Measurements from ENCODE around the gene DUS4L. TPM values are rescaled to one million over a fixed set of nuclear protein-coding genes. Genes with fewer than 3 reads are reported as not detected.

DUS4L gene
- total and polyA plus RNA-seq, 2 donors (not counting 3 experiments of a cell fraction or from before 2014, with no cell fraction given): 2.5 to 9.6 TPM

GRCh38 chr7:107597953-107598352 lies 34.2 kb downstream of the DUS4L start:
- TF ChIP-seq JUN (IDR thresholded peaks at IDR 0.05; ENCODE audit: borderline replicate concordance, insufficient read depth, insufficient read length, low read depth) (no peak), CTCF (IDR thresholded peaks at IDR 0.05; ENCODE audit: extremely low read depth in 1 of 2, insufficient read depth in 1 of 2, low read depth in 1 of 2, low read length in 2 of 2) (no peak), POLR2A (IDR thresholded peaks at IDR 0.05; ENCODE audit: low read depth, low read length) (no peak), EZH2 (IDR thresholded peaks at IDR 0.05; ENCODE audit: borderline replicate concordance, low read depth, low read length, severe bottlenecking) (no peak), FOS (IDR thresholded peaks at IDR 0.05; ENCODE audit: borderline replicate concordance, insufficient read depth, low read length) (no peak), POLR2AphosphoS5 (IDR thresholded peaks at IDR 0.05; ENCODE audit: insufficient read depth, low read depth, low read length) (no peak), GATA2 (IDR thresholded peaks at IDR 0.05; ENCODE audit: insufficient read depth, insufficient read length, low read depth, low read length) (no peak), MYC (IDR thresholded peaks at IDR 0.05; ENCODE audit: low read depth, low read length) (no peak)
- TF ChIP-seq, protein P1, sequence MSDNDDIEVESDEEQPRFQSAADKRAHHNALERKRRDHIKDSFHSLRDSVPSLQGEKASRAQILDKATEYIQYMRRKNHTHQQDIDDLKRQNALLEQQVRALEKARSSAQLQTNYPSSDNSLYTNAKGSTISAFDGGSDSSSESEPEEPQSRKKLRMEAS (IDR thresholded peaks at IDR 0.05; ENCODE audit: insufficient read depth, insufficient read length): no peak
- dilution Hi-C loops (cut with MboI; ENCODE audit: extremely low pct_ligation_motif_present, low sequenced_read_pairs): no loop called here
- ChIA-PET CTCF (interaction anchor here (1.4 kb wide), 1 partner anchor 63 kb away, joined by 5 read pairs; the partner anchor contains the start of gene SLC26A4), POLR2A (no interaction called here)
- H3K27ac ChIP-seq (ENCODE audit: insufficient read depth, low read depth, low read length): peak overlapping the region; percentile 97
- DNase-seq (ENCODE audit: low read depth, low spot score) (no peak), FAIRE-seq (no peak)
- H3K27me3 ChIP-seq (ENCODE audit: control insufficient read depth in 2 of 2, insufficient read depth in 2 of 2, low read length in 2 of 2): no peaks in the 10 kb centered on the region
- no peak overlapping the region for H2AFZ ChIP-seq (ENCODE audit: low read depth, low read length)
- no TSS peak for BruUV-seq (replicated peaks)
- intact Hi-C loops (cut with micrococcal nuclease): loop anchor here (2.0 to 10.0 kb wide), 3 partner anchors 95 to 1061 kb away; no protein-coding TSS in a partner anchor
- H3K4me1 ChIP-seq (ENCODE audit: control insufficient read depth, extremely low read depth, insufficient read depth, low read length): peaks cover 50% of the 10 kb centered on the region
- H3K79me2 ChIP-seq (ENCODE audit: control insufficient read depth, insufficient read depth, low read length): peaks cover 2% of the 10 kb centered on the region
- no peaks in the 10 kb centered on the region for H4K20me1 ChIP-seq (replicated peaks; ENCODE audit: control insufficient read depth, extremely low read depth, insufficient read depth, low read length)
- H3K4me3 ChIP-seq (replicated peaks in 1 of 3; ENCODE audit: insufficient read depth in 1 of 3, low read depth in 1 of 3, low read length in 3 of 3): no peak overlapping the region
- H3K4me2 ChIP-seq (ENCODE audit: insufficient read depth, low read length): no peak overlapping the region
- peaks cover 3 to 13% of the 10 kb centered on the region in 2 experiments for H3K36me3 ChIP-seq (ENCODE audit: control insufficient read depth in 2 of 2, extremely low read depth in 1 of 2, insufficient read depth in 2 of 2, low read length in 2 of 2)
- H3K9ac ChIP-seq (replicated peaks; ENCODE audit: extremely low read depth, insufficient read depth, low read length): no peak overlapping the region
- no peaks in the 10 kb centered on the region for H3K9me3 ChIP-seq (replicated peaks; ENCODE audit: control insufficient read depth, insufficient read depth, low read length)
- H3K9me1 ChIP-seq (replicated peaks; ENCODE audit: control insufficient read depth, extremely low read depth, insufficient read depth, low read length): no peaks in the 10 kb centered on the region

Data from endothelial cell of umbilical vein (primary cell).